Neural progenitor cell (in vitro differentiated cells): ENCODE results near the gene KIAA2012. TPM values are rescaled to one million over a fixed set of nuclear protein-coding genes. Genes with fewer than 3 reads are reported as not detected.
A peak's percentile ranks its signal among the peaks of the same experiment; 100 is the strongest.

ENCODE experiments used
- DNase-seq: peaks from one replicate; pipeline ENCODE4 v3.0.0-alpha.2; 2016; ENCODE audit warnings: low spot score
- H2AFZ ChIP-seq: fragments of 200-600 bp; sonication (generic); replicated peaks from 2 replicates; pipeline ENCODE4 v1.6.1; 2016; ENCODE audit warnings: antibody characterized with exemption
- H3F3A ChIP-seq: fragments of 200-600 bp; sonication (generic); 2 replicates; pipeline ENCODE4 v1.6.1; 2016; ENCODE audit warnings: antibody characterized with exemption, low read depth
- H3K27ac ChIP-seq: fragments of 200-600 bp; sonication (generic); 2 replicates; pipeline ENCODE4 v1.5.1; 2016; ENCODE audit warnings: mild to moderate bottlenecking
- H3K27me3 ChIP-seq: fragments of 200-600 bp; sonication (generic); 2 replicates; pipeline ENCODE4 v1.6.1; 2016; ENCODE audit warnings: mild to moderate bottlenecking, moderate library complexity
- H3K36me3 ChIP-seq: fragments of 200-600 bp; sonication (generic); 2 replicates; pipeline ENCODE4 v1.5.1; 2016
- H3K4me1 ChIP-seq: fragments of 200-600 bp; sonication (generic); 2 replicates; pipeline ENCODE4 v1.6.1; 2016; ENCODE audit warnings: mixed run types
- H3K4me2 ChIP-seq: fragments of 200-600 bp; sonication (generic); 2 replicates; pipeline ENCODE4 v1.6.1; 2016
- H3K4me3 ChIP-seq: fragments of 200-600 bp; sonication (generic); 2 replicates; pipeline ENCODE4 v1.5.1; 2016
- H3K79me2 ChIP-seq: fragments of 200-600 bp; sonication (generic); 2 replicates; pipeline ENCODE4 v1.6.1; 2016; ENCODE audit warnings: low read depth
- H3K9ac ChIP-seq: fragments of 200-600 bp; sonication (generic); 2 replicates; pipeline ENCODE4 v1.6.1; 2016
- H3K9me3 ChIP-seq: fragments of 200-600 bp; sonication (generic); 2 replicates; pipeline ENCODE4 v1.5.1; 2016; ENCODE audit warnings: low read depth
- H4K20me1 ChIP-seq: fragments of 200-600 bp; sonication (generic); 2 replicates; pipeline ENCODE4 v1.6.1; 2016; ENCODE audit warnings: low read depth
- H3K27ac Mint-ChIP-seq: 3 replicates; pipeline ENCODE4 v1.8.0; 2021; ENCODE audit warnings: mixed read lengths
- H3K27me3 Mint-ChIP-seq: 2 replicates; pipeline ENCODE4 v1.8.0; 2022; ENCODE audit warnings: low read depth, mild to moderate bottlenecking, inconsistent platforms, moderate library complexity, mixed read lengths; ENCODE audit not compliant: insufficient read depth
- H3K36me3 Mint-ChIP-seq: 3 replicates; pipeline ENCODE4 v1.8.0; 2021; ENCODE audit warnings: mixed read lengths
- H3K4me1 Mint-ChIP-seq: 3 replicates; pipeline ENCODE4 v1.8.0; 2021; ENCODE audit warnings: mixed read lengths
- H3K4me3 Mint-ChIP-seq: 3 replicates; pipeline ENCODE4 v1.8.0; 2021; ENCODE audit warnings: mild to moderate bottlenecking, moderate library complexity, mixed read lengths
- H3K9me3 Mint-ChIP-seq: 3 replicates; pipeline ENCODE4 v1.8.0; 2020; ENCODE audit warnings: mixed read lengths
- CTCF ChIP-seq: fragments of 200-600 bp; sonication (generic); IDR thresholded peaks from 2 replicates; pipeline ENCODE4 v1.5.1; 2017; ENCODE audit warnings: antibody characterized with exemption, mild to moderate bottlenecking
- EZH2 ChIP-seq: fragments of 200-600 bp; sonication (generic); IDR thresholded peaks from 2 replicates; pipeline ENCODE4 v1.6.1; 2017; ENCODE audit warnings: antibody characterized with exemption, mild to moderate bottlenecking, moderate library complexity
- EZH2phosphoT487 ChIP-seq: fragments of 200-600 bp; sonication (generic); IDR thresholded peaks from 2 replicates; pipeline ENCODE4 v1.6.1; 2017; ENCODE audit warnings: antibody characterized with exemption
- total RNA-seq: library from RNA; depleted of rRNA; stranded (reverse); fragments of >200 nt; gene quantifications from 2 replicates; pipeline ENCODE4 v1.2.3, GENCODE V29; 2015; ENCODE audit warnings: low replicate concordance

The KIAA2012 gene
- total RNA-seq, 1 donor from 2014 or later: not detected

GRCh38 chr2:202067589-202067988, 5.5 kb upstream of the KIAA2012 start:
- TF ChIP-seq EZH2phosphoT487 (no peak), EZH2 (no peak), CTCF (no peak)
- DNase-seq: no peak
- Mint-ChIP-seq H3K4me1 (peaks cover 68% of the 10 kb centered on the region), H3K4me3 (no peak overlapping the region), H3K36me3 (peaks cover 3% of the 10 kb centered on the region), H3K9me3 (no peaks in the 10 kb centered on the region), H3K27ac (peak overlapping the region; percentile 94), H3K27me3 (no peaks in the 10 kb centered on the region)
- no peaks in the 10 kb centered on the region for H3K79me2 ChIP-seq
- peaks cover 23% of the 10 kb centered on the region for H3F3A ChIP-seq
- H3K9ac ChIP-seq: no peak overlapping the region
- H3K27ac ChIP-seq: no peak overlapping the region
- no peak overlapping the region for H3K4me3 ChIP-seq
- no peak overlapping the region for H3K4me2 ChIP-seq
- no peaks in the 10 kb centered on the region for H3K27me3 ChIP-seq
- no peaks in the 10 kb centered on the region for H3K36me3 ChIP-seq
- H2AFZ ChIP-seq: no peak overlapping the region
- H4K20me1 ChIP-seq: peaks cover 3% of the 10 kb centered on the region
- H3K9me3 ChIP-seq: no peaks in the 10 kb centered on the region
- H3K4me1 ChIP-seq: peaks cover 18% of the 10 kb centered on the region

GRCh38 chr2:202069170-202070067, 3.6 kb upstream of the KIAA2012 start:
- TF ChIP-seq CTCF (no peak), EZH2 (no peak), EZH2phosphoT487 (no peak)
- Histone ChIP-seq H3K79me2 (no peaks in the 10 kb centered on the region), H4K20me1 (peaks cover 6% of the 10 kb centered on the region), H3K27me3 (no peaks in the 10 kb centered on the region), H3K9ac (no peak overlapping the region), H3K9me3 (no peaks in the 10 kb centered on the region), H2AFZ (no peak overlapping the region), H3K4me3 (no peak overlapping the region), H3K4me1 (peaks cover 19% of the 10 kb centered on the region), H3K4me2 (no peak overlapping the region), H3K27ac (no peak overlapping the region), H3K36me3 (no peaks in the 10 kb centered on the region), H3F3A (peaks cover 8% of the 10 kb centered on the region)
- H3K27ac Mint-ChIP-seq: no peak overlapping the region
- no peak overlapping the region for H3K4me3 Mint-ChIP-seq
- no peak for DNase-seq
- no peaks in the 10 kb centered on the region for H3K27me3 Mint-ChIP-seq
- no peaks in the 10 kb centered on the region for H3K9me3 Mint-ChIP-seq
- peaks cover 68% of the 10 kb centered on the region for H3K4me1 Mint-ChIP-seq
- peaks cover 3% of the 10 kb centered on the region for H3K36me3 Mint-ChIP-seq

DNA sequence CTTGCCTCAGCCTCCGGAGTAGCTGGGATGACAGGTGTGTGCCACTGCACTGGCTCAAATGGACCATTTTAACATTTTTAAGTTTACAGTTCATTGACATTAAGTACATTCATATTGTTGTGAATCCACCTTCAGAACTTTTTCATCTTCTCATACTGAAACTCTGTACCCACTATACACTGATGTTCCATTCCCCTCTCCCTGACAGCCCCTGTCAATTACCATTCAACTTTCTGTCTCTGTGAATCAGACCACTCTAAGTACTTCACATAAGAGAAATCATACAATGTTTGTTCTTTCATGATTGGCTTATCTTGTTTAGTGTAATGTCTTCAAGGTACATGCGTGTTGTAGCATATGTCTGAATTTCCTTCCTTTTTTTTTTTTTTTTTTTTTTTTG, 1.9 kb upstream of the KIAA2012 start:
- Histone ChIP-seq H3K9me3 (no peaks in the 10 kb centered on the region), H3K9ac (no peak overlapping the region), H3K4me2 (no peak overlapping the region), H3K27me3 (no peaks in the 10 kb centered on the region), H3K27ac (no peak overlapping the region), H3K79me2 (no peaks in the 10 kb centered on the region), H3F3A (no peaks in the 10 kb centered on the region), H3K4me3 (no peak overlapping the region), H3K4me1 (peaks cover 11% of the 10 kb centered on the region), H3K36me3 (no peaks in the 10 kb centered on the region), H2AFZ (no peak overlapping the region), H4K20me1 (peaks cover 6% of the 10 kb centered on the region)
- peaks cover 3% of the 10 kb centered on the region for H3K36me3 Mint-ChIP-seq
- TF ChIP-seq EZH2phosphoT487: no peak
- no peaks in the 10 kb centered on the region for H3K9me3 Mint-ChIP-seq
- no peaks in the 10 kb centered on the region for H3K27me3 Mint-ChIP-seq
- H3K4me3 Mint-ChIP-seq: no peak overlapping the region
- no peak for DNase-seq
- H3K4me1 Mint-ChIP-seq: peaks cover 56% of the 10 kb centered on the region
- no peak overlapping the region for H3K27ac Mint-ChIP-seq

- Mint-ChIP-seq H3K4me3 (no peak overlapping the region), H3K4me1 (peaks cover 50% of the 10 kb centered on the region), H3K36me3 (peaks cover 3% of the 10 kb centered on the region), H3K27ac (peak overlapping the region; percentile 65), H3K27me3 (no peaks in the 10 kb centered on the region), H3K9me3 (no peaks in the 10 kb centered on the region)
- Histone ChIP-seq H3K79me2 (no peaks in the 10 kb centered on the region), H3K36me3 (no peaks in the 10 kb centered on the region), H3K4me3 (no peak overlapping the region), H2AFZ (no peak overlapping the region), H3K9me3 (no peaks in the 10 kb centered on the region), H3K27me3 (no peaks in the 10 kb centered on the region), H3K4me2 (no peak overlapping the region), H3K9ac (no peak overlapping the region), H3K27ac (no peak overlapping the region), H3F3A (no peaks in the 10 kb centered on the region), H4K20me1 (peaks cover 6% of the 10 kb centered on the region), H3K4me1 (peaks cover 11% of the 10 kb centered on the region)
- TF ChIP-seq EZH2phosphoT487: no peak
- no peak for TF ChIP-seq EZH2
- TF ChIP-seq CTCF: peak; percentile 59
- DNase-seq: peak; percentile 61
Measured at GRCh38 chr2:202072226-202072625, 829 bp upstream of the KIAA2012 start.
